HCT116 (cell line): ENCODE results near the gene TMEM135. TPM values are rescaled to one million over a fixed set of nuclear protein-coding genes. Genes with fewer than 3 reads are reported as not detected.

Source experiments
- ATAC-seq: fragments of 200-7000 bp; cut with Tn5 transposase; 2 replicates; pipeline ENCODE4 v1.9.1; 2020; ENCODE audit warnings: mild to moderate bottlenecking, moderate library complexity
- BruUV-seq: library from RNA; stranded (reverse); fragments of 400-500 nt; replicated peaks from 2 replicates; lab custom pipeline; 2021; lab: Mats Ljungman, UMichigan
- CTCF ChIA-PET: fragments of 300-600 bp; sonication (Branson Sonifier 250); formaldehyde crosslinking; loops from one replicate; lab custom pipeline; 2021; ENCODE audit warnings: antibody characterized with exemption; lab: Charles Lee
- POLR2A ChIA-PET: fragments of 300-600, 350-600 bp; sonication (Branson Sonifier 250); formaldehyde crosslinking; loops from one replicate; lab custom pipeline; 2021; ENCODE audit warnings: antibody characterized with exemption; lab: Charles Lee
- RAD21 ChIA-PET, 2 experiments: fragments of 300-600 bp; sonication (Branson Sonifier 250); formaldehyde crosslinking; loops; one replicate each; lab custom pipeline; 2023; ENCODE audit warnings: low total read pairs in 2 of 2; ENCODE audit not compliant: uncharacterized antibody in 2 of 2, unreplicated experiment in 2 of 2, low non-redundant PET in 1 of 2; lab: Charles Lee
- DNase-seq: peaks from one replicate; pipeline ENCODE4 v3.0.0-alpha.2; 2010; ENCODE audit warnings: low read depth, low spot score
- H2AFZ ChIP-seq: fragments of 200-600 bp; shearing (Covaris generic), sonication (generic); 2 replicates; pipeline ENCODE4 v1.6.1; 2017; ENCODE audit warnings: low read depth, mixed run types, mixed read lengths, antibody characterized with exemption, low read length; ENCODE audit not compliant: poor library complexity, severe bottlenecking
- H3K27ac ChIP-seq: 2 replicates; pipeline ENCODE4 v1.5.1; 2012; ENCODE audit warnings: low read depth, low read length
- H3K27me3 ChIP-seq: fragments of 200-600 bp; sonication (generic); 2 replicates; pipeline ENCODE4 v1.6.1; 2016; ENCODE audit warnings: mixed run types, low read length, mixed read lengths; ENCODE audit not compliant: insufficient read depth
- H3K36me3 ChIP-seq, 2 experiments: fragments of 200-500 bp in 1 of 2; fragments of 200-600 bp in 1 of 2; sonication (Bioruptor generic) in 1 of 2; sonication (generic) in 1 of 2; 2 replicates each; pipeline versions ENCODE4 v1.5.1 to v1.6.1; 2014 to 2016; ENCODE audit warnings: low read length in 2 of 2, inconsistent platforms in 1 of 2, mixed read lengths in 1 of 2, mixed run types in 1 of 2; ENCODE audit not compliant: insufficient read depth in 2 of 2, control insufficient read depth in 1 of 2
- H3K4me1 ChIP-seq, 2 experiments: fragments of 200-600 bp in 1 of 2; sonication (generic) in 1 of 2; 2 replicates each; pipeline versions ENCODE4 v1.5.1 to v1.6.1; 2012 to 2017; ENCODE audit warnings: low read length in 2 of 2, inconsistent platforms in 1 of 2, mild to moderate bottlenecking in 1 of 2, mixed read lengths in 1 of 2, mixed run types in 1 of 2, moderate library complexity in 1 of 2; ENCODE audit not compliant: insufficient read depth in 2 of 2, control insufficient read depth in 1 of 2
- H3K4me2 ChIP-seq: fragments of 200-600 bp; sonication (generic); 2 replicates; pipeline ENCODE4 v1.6.1; 2017; ENCODE audit warnings: mixed run types, low read length, mixed read lengths
- H3K4me3 ChIP-seq, 2 experiments: fragments of 200-600 bp in 1 of 2; sonication (generic) in 1 of 2; replicated peaks in 1 of 2; 2 replicates each; pipeline ENCODE4 v1.5.1; 2011 to 2016; ENCODE audit warnings: low read length in 2 of 2, control low read depth in 1 of 2, low read depth in 1 of 2, mild to moderate bottlenecking in 1 of 2, mixed read lengths in 1 of 2, mixed run types in 1 of 2
- H3K79me2 ChIP-seq: fragments of 200-600 bp; sonication (generic); 2 replicates; pipeline ENCODE4 v1.6.1; 2017; ENCODE audit warnings: mild to moderate bottlenecking, mixed run types, low read length, moderate library complexity, mixed read lengths; ENCODE audit not compliant: insufficient read depth
- H3K9ac ChIP-seq: fragments of 200-600 bp; sonication (generic); 2 replicates; pipeline ENCODE4 v1.6.1; 2016; ENCODE audit warnings: low read length, mixed read lengths
- H3K9me2 ChIP-seq: fragments of 200-600 bp; sonication (generic), shearing (Covaris generic); 2 replicates; pipeline ENCODE4 v1.6.1; 2017; ENCODE audit warnings: mixed run types, mild to moderate bottlenecking, moderate library complexity; ENCODE audit not compliant: insufficient read depth
- H3K9me3 ChIP-seq, 2 experiments: fragments of 200-500 bp in 1 of 2; fragments of 200-600 bp in 1 of 2; sonication (Bioruptor generic) in 1 of 2; sonication (generic) in 1 of 2; 2 replicates each; pipeline ENCODE4 v1.6.1; 2014 to 2017; ENCODE audit warnings: low read length in 2 of 2, mixed read lengths in 2 of 2, inconsistent platforms in 1 of 2, low read depth in 1 of 2, mild to moderate bottlenecking in 1 of 2, mixed run types in 1 of 2, moderate library complexity in 1 of 2; ENCODE audit not compliant: control insufficient read depth in 1 of 2, insufficient read depth in 1 of 2
- H4K20me1 ChIP-seq: fragments of 200-600 bp; sonication (generic), shearing (Covaris generic); 2 replicates; pipeline ENCODE4 v1.6.1; 2017; ENCODE audit warnings: mixed run types, mild to moderate bottlenecking, moderate library complexity; ENCODE audit not compliant: insufficient read depth
- CBX3 ChIP-seq: IDR thresholded peaks from 2 replicates; pipeline ENCODE4 v1.6.1; 2012; ENCODE audit warnings: low read depth
- ELF1 ChIP-seq: IDR thresholded peaks from 2 replicates; pipeline ENCODE4 v1.6.1; 2012; ENCODE audit warnings: low read depth, borderline replicate concordance
- EZH2phosphoT487 ChIP-seq: fragments of 200-600 bp; IDR thresholded peaks from 2 replicates; pipeline ENCODE4 v1.6.1; 2018; ENCODE audit warnings: antibody characterized with exemption, borderline replicate concordance
- FOSL1 ChIP-seq: IDR thresholded peaks from 2 replicates; pipeline ENCODE4 v1.6.1; 2012; ENCODE audit warnings: low read depth
- RAD21 ChIP-seq: IDR thresholded peaks from 2 replicates; pipeline ENCODE4 v1.6.1; 2012; ENCODE audit warnings: low read depth, mild to moderate bottlenecking
- SP1 ChIP-seq: IDR thresholded peaks from 2 replicates; pipeline ENCODE4 v1.6.1; 2012; ENCODE audit warnings: low read depth
- SRF ChIP-seq: IDR thresholded peaks from 2 replicates; pipeline ENCODE4 v1.6.1; 2012; ENCODE audit warnings: low read depth
- TCF7L2 ChIP-seq: IDR thresholded peaks from 2 replicates; pipeline ENCODE4 v1.7.0; 2011; ENCODE audit warnings: borderline replicate concordance, inconsistent platforms; ENCODE audit not compliant: insufficient read depth, insufficient read length; ENCODE audit errors: extremely low read depth
- YY1 ChIP-seq: IDR thresholded peaks from 2 replicates; pipeline ENCODE4 v1.6.1; 2011; ENCODE audit warnings: low read length, low read depth, moderate library complexity, mild to moderate bottlenecking; ENCODE audit not compliant: insufficient replicate concordance; ENCODE audit errors: extremely low read depth
- ZFX ChIP-seq: fragments of 450-650 bp; IDR thresholded peaks from 2 replicates; pipeline ENCODE4 v1.6.1; 2017
- ZNF274 ChIP-seq: fragments of 200-500 bp; sonication (Bioruptor generic); IDR thresholded peaks from 2 replicates; pipeline ENCODE4 v1.6.1; 2014; ENCODE audit warnings: mild to moderate bottlenecking, low read depth, low read length, inconsistent platforms
- intact Hi-C: fragments of 100-400 bp; cut with micrococcal nuclease; formaldehyde crosslinking; loops from 2 replicates; pipeline ENCODE4 v1.10.0; 2022
- total RNA-seq: library from RNA; stranded (reverse); gene quantifications from one replicate; pipeline ENCODE4 v1.2.1, GENCODE V29; 2021; ENCODE audit not compliant: unreplicated experiment
- TF ChIP-seq, protein P1 (sequence below): IDR thresholded peaks from 2 replicates; pipeline ENCODE4 v1.6.1; 2012
- TF ChIP-seq, protein P2 (sequence below): IDR thresholded peaks from 2 replicates; pipeline ENCODE4 v1.6.1; 2012; ENCODE audit warnings: low read depth
- TF ChIP-seq, protein P3 (sequence below), 3 experiments: fragments of 200-600 bp in 1 of 3; sonication (generic) in 1 of 3; IDR thresholded peaks in 2 of 3; conservative IDR thresholded peaks in 1 of 3; 2 replicates each; pipeline ENCODE4 v1.5.1; 2012 to 2017; ENCODE audit warnings: low read depth in 2 of 3, low read length in 2 of 3, antibody characterized with exemption in 1 of 3, borderline replicate concordance in 1 of 3, control low read depth in 1 of 3, mild to moderate bottlenecking in 1 of 3, mixed read lengths in 1 of 3, mixed run types in 1 of 3, moderate library complexity in 1 of 3; ENCODE audit not compliant: insufficient read depth in 1 of 3
- TF ChIP-seq, protein P4 (sequence below): IDR thresholded peaks from 2 replicates; pipeline ENCODE4 v1.6.1; 2011; ENCODE audit warnings: mild to moderate bottlenecking, low read length, moderate library complexity; ENCODE audit not compliant: insufficient replicate concordance; ENCODE audit errors: extremely low read depth

Gene TMEM135
- total RNA-seq, 1 experiment from 2014 or later: 50.6 TPM

DNA sequence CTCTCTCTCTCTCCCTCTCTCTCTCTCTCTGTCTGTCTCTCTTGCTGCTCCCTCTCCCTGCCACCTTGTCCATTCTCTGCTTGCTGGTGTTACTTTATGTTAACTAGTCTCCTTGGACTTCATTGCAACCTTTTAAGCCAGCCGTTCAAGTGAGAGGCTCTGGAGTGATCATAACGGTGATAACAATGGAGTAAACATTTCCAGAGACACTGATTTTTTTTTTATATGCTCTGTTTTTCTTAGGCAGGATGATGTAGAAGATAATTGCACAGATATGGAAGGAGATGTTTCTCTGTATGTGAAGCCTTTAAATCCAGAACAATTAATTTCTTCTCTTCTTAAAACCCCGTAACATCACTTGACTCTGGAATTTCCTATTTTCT lies 287.7 kb downstream of the TMEM135 start:
- Histone ChIP-seq H2AFZ (no peak overlapping the region), H3K4me2 (no peak overlapping the region), H3K4me3 (no peak overlapping the region), H3K9ac (no peak overlapping the region), H3K36me3 (0 out of 4 replicates have a peak, but pooled peaks cover 0 to 4% of the 10 kb centered on the region in 2 experiments), H3K4me1 (no peaks in the 10 kb centered on the region), H3K9me2 (no peaks in the 10 kb centered on the region), H3K27me3 (no peaks in the 10 kb centered on the region), H3K79me2 (no peaks in the 10 kb centered on the region), H3K9me3 (no peaks in the 10 kb centered on the region), H4K20me1 (no peaks in the 10 kb centered on the region), H3K27ac (no peak overlapping the region)
- TF ChIP-seq YY1: no peak
- TF ChIP-seq SP1: no peak
- no peak for TF ChIP-seq ZNF274
- no peak for TF ChIP-seq EZH2phosphoT487
- TF ChIP-seq TCF7L2: no peak
- TF ChIP-seq FOSL1: no peak
- no peak for TF ChIP-seq RAD21
- TF ChIP-seq ZFX: no peak
- no peak for TF ChIP-seq SRF
- TF ChIP-seq, protein P1, sequence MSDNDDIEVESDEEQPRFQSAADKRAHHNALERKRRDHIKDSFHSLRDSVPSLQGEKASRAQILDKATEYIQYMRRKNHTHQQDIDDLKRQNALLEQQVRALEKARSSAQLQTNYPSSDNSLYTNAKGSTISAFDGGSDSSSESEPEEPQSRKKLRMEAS: no peak
- TF ChIP-seq, protein P2, sequence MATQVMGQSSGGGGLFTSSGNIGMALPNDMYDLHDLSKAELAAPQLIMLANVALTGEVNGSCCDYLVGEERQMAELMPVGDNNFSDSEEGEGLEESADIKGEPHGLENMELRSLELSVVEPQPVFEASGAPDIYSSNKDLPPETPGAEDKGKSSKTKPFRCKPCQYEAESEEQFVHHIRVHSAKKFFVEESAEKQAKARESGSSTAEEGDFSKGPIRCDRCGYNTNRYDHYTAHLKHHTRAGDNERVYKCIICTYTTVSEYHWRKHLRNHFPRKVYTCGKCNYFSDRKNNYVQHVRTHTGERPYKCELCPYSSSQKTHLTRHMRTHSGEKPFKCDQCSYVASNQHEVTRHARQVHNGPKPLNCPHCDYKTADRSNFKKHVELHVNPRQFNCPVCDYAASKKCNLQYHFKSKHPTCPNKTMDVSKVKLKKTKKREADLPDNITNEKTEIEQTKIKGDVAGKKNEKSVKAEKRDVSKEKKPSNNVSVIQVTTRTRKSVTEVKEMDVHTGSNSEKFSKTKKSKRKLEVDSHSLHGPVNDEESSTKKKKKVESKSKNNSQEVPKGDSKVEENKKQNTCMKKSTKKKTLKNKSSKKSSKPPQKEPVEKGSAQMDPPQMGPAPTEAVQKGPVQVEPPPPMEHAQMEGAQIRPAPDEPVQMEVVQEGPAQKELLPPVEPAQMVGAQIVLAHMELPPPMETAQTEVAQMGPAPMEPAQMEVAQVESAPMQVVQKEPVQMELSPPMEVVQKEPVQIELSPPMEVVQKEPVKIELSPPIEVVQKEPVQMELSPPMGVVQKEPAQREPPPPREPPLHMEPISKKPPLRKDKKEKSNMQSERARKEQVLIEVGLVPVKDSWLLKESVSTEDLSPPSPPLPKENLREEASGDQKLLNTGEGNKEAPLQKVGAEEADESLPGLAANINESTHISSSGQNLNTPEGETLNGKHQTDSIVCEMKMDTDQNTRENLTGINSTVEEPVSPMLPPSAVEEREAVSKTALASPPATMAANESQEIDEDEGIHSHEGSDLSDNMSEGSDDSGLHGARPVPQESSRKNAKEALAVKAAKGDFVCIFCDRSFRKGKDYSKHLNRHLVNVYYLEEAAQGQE: no peak
- TF ChIP-seq, protein P3, sequence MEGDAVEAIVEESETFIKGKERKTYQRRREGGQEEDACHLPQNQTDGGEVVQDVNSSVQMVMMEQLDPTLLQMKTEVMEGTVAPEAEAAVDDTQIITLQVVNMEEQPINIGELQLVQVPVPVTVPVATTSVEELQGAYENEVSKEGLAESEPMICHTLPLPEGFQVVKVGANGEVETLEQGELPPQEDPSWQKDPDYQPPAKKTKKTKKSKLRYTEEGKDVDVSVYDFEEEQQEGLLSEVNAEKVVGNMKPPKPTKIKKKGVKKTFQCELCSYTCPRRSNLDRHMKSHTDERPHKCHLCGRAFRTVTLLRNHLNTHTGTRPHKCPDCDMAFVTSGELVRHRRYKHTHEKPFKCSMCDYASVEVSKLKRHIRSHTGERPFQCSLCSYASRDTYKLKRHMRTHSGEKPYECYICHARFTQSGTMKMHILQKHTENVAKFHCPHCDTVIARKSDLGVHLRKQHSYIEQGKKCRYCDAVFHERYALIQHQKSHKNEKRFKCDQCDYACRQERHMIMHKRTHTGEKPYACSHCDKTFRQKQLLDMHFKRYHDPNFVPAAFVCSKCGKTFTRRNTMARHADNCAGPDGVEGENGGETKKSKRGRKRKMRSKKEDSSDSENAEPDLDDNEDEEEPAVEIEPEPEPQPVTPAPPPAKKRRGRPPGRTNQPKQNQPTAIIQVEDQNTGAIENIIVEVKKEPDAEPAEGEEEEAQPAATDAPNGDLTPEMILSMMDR (IDR thresholded peaks at IDR 0.05 in 2 of 3, conservative IDR thresholded peaks at IDR 0.05 in 1 of 3; ENCODE audit: borderline replicate concordance in 1 of 3, insufficient read depth in 1 of 3, low read depth in 2 of 3, low read length in 2 of 3): no peak
- TF ChIP-seq ELF1: no peak
- TF ChIP-seq, protein P4, sequence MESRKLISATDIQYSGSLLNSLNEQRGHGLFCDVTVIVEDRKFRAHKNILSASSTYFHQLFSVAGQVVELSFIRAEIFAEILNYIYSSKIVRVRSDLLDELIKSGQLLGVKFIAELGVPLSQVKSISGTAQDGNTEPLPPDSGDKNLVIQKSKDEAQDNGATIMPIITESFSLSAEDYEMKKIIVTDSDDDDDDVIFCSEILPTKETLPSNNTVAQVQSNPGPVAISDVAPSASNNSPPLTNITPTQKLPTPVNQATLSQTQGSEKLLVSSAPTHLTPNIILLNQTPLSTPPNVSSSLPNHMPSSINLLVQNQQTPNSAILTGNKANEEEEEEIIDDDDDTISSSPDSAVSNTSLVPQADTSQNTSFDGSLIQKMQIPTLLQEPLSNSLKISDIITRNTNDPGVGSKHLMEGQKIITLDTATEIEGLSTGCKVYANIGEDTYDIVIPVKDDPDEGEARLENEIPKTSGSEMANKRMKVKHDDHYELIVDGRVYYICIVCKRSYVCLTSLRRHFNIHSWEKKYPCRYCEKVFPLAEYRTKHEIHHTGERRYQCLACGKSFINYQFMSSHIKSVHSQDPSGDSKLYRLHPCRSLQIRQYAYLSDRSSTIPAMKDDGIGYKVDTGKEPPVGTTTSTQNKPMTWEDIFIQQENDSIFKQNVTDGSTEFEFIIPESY: no peak
- no peak for TF ChIP-seq CBX3
- ChIA-PET RAD21 (no interaction called here), POLR2A (no interaction called here), CTCF (no interaction called here)
- no peak for ATAC-seq
- no TSS peak for BruUV-seq
- intact Hi-C loops: no loop called here
- no peak for DNase-seq
